AML-193 (cell line): ENCODE measurements around the gene METRNL.
"Not testable (repeated sequence)": the region's sequence is repeated elsewhere in the genome, so short reads cannot be mapped to it uniquely, and the experiment has no call there.

Experiments used
- DNase-seq, 2 experiments: peaks; one replicate each; lab custom pipeline; 2025; lab: John Stamatoyannopoulos, UW

METRNL gene

GRCh38 chr17:83123896-83124801 is 44.7 kb downstream of the METRNL start:
- no peak for DNase-seq

GRCh38 chr17:83124871-83125514 is 45.6 kb downstream of the METRNL start:
- no peak for DNase-seq

DNA sequence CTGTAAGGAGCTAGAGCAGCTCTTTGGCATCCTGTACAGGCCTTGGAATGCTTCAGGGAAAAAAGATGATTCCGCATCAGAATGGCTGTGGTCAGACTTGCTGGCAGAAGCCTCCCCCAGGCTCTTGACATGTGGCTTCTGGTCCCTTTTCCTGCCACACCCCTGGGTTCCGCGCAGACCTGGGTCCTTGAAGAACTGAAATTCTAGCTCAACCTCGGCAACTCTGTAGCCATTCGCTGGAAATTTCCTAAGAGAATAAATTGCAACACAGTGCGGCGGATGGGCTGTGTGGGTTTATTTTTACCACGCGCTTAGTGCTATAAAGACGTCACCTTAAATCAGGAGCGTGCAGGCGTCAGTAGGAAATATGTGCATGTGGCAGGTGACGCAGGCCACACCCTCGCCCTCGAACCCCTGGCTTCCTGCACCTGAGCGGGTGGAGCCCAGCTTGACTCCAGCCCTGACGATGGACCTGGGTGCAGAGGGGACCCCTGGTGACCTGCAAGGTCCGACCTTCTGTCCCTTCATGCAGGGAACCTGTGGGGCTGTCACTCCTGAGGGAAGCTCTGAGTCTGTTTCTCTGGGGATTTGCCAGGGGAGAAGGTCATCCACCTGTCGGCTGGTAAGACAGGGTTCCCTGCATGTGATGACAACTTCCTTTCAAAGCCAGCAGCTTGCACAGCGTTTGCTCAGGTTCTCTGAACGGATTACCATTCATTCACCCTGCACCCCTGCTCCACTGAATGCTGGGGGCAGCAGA is 46.3 kb downstream of the METRNL start:
- no peak for DNase-seq

GRCh38 chr17:83126275-83126811 is 46.9 kb downstream of the METRNL start:
- no peak for DNase-seq

- DNase-seq: no peak
Measured at GRCh38 chr17:83127431-83128160, 48.2 kb downstream of the METRNL start.

DNA sequence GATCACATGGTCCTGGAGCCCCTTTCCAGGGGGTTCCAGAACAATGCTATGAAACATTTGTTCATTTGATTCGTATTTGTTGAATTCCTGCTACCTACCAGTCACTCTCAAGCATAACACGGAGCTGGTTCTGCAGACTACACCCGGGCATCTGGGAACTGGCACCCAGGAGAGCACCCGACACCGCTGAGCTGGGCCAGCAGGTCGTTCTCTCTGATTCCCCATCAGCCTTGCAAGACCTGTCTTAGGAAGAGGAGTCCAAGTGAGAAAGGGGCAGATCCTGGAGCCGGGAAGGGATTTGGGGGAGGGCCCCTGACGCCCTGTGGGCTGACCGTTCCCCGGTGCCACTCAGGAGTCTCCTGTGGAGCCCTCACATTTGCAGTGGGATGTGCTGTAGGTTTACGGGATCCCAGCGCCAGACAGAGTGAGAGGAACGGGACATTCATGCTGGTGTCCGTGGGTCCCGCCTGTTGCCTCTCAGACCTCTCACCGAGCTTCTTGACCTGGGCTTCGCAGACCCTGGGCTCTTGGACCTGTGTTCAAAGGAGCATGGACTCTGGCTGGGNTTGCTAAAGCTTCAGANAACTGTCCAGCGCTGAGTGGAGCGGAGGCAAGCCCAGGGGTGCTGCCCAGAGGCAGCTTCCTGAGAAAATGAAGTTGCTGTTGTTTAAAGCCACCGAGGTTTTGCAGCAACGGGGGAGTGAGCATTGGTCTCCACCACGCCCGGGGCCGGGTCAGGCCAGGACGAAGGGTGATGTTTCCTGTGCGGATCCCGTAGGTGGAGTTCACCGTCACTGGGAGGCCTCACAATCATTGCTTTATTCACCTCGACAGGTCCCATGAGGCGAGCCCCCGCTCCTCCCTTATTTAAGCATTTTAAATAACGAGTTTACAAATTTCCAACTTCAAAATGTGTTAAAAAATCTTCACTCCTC is 49.2 kb downstream of the METRNL start:
- DNase-seq: no peak

DNA sequence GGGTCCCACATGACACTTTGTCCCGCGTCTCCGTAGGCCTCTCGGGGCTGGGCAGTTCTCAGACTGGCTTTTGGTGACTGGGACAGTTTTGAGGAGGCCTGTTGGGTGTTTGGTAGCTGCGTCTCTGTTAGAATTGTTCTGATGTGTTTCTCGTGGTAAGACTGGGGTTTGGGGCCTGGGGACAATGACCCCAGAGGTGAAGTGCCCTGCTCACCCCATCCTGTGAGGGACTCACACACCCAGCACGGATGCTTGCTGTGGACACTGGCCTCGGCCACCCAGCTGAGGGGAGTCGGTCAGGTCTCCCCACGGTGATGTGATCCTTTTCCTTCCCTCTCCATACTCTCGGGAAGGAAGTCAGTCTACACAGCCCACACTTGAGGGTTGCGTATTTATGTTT is 50.3 kb downstream of the METRNL start:
- no peak for DNase-seq

DNA sequence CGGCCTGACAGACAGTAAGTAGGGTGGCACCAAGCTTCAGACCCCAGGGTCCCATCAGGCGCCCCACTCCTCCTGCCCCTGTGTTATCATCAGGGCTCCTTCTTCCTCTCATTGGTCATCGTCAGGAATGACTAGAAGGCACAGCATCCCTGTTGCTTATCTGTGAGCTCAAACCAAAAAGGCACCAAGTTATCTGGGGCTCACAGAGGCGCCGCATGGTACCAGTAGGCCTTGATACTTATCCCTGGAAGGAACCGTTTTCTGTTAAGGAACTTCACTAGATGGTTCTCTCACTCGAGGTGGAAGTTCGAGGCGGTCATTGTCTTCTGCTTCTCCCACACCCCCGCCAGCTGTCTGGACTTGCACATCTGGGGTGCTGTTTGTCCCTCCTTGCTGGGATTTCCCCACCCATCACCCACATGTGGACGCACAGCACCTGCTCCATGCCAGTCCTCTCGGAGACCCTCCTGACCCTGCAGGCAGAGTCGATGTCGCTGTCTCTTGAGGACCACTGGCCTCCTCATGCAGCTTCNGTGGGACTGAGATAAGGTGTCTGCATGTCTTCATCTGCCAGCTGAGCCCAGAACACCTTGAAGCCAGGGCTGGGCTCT is 52.1 kb downstream of the METRNL start:
- DNase-seq: no peak

- no peak for DNase-seq
Measured at GRCh38 chr17:83132251-83133081, 53.1 kb downstream of the METRNL start.

DNA sequence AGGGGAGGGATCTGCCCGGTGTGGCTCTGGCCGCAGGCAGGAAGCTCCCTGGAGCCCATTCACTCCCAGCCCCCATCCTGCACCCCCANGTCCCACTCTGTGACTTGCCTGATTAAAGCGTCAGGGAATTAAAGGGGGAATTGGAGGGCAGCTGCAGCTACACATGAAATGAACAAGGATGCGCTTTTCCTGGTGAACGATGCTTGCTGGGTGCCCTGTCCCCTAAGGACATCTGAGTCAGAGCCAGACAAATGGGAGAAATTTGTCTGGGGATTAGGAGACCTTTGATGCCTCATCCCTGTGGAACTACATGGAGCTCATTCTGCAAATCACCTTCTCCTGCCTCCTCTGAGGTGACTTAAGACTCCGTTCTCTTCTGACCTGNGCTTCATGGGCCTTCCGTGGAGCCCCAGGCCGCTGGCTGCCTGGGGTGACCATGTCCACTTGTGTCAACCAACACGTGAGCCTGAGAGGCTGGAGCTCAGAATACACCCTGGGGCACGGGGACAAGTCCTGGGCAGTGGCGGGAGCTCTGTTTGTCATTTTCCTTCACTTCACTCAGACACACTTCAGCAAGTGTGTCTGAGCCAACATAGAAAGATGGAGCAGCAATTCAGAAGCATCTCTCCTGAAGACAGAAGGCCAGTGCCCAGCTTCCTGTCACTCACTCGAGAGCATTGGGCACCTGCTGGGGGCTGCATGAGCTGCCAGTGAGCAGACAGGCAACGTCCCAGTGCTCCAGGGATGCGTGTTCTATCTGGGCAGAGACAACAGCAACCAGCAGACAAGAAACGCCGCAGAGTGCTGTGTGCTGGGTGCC is 54.1 kb downstream of the METRNL start:
- no peak for DNase-seq

DNA sequence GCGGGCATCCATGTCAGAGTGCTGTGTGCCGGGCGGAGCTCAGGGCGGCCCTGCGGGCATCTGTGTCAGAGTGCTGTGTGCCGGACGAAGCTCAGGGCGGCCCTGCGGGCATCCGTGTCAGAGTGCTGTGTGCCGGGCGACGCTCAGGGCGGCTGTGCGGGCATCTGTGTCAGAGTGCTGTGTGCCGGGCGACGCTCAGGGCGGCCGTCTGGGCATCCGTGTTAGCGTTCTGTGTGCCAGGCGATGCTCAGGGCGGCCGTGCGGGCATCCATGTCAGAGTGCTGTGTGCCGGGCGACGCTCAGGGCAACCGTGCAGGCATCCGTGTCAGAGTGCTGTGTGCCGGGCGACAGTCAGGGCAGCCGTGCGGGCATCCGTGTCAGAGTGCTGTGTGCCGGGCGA is 55.0 kb downstream of the METRNL start:
- DNase-seq: not testable (repeated sequence)

DNA sequence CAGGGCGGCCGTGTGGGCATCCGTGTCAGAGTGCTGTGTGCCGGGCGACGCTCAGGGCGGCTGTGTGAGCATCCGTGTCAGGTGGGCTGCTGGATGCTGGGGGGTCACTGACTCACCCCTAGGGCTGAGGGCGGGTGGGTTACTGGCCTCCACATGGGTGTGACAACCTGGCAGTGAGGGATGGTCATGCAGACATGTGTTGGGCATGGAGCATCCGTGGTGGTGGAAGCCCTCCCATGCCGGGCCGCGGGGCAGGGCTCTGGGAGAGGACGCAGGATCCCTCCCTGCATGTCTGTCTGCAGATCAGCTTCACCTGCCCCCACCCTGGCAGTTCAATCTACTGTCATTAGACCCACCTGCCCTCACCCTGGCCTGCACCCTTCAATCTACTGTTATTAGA is 56.3 kb downstream of the METRNL start:
- DNase-seq: no peak

- no peak for DNase-seq
Measured at GRCh38 chr17:83136156-83136555, 56.7 kb downstream of the METRNL start.

GRCh38 chr17:83136931-83137330 is 57.5 kb downstream of the METRNL start:
- DNase-seq: no peak

GRCh38 chr17:83137523-83137922 is 58.1 kb downstream of the METRNL start:
- DNase-seq: no peak

DNA sequence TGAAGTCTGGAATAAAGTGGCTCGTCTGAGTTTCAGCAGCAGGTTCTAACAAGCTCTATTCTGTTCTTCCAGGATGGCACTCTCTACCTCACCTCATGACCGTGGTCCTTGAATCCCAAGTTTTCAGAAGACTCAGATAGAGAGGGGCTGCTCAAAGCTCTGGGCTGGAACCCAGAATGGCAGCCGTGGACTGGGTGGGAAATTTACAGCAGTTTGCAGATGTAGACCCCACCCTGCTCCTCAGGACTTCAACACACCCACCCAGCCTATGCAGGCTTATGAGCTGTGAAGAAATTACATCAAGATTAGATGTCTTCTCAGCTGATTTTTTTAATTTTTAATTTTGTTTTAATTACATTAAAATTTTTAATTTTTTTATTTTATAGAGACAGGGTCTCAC is 59.4 kb downstream of the METRNL start:
- no peak for DNase-seq

GRCh38 chr17:83139541-83140248 is 60.3 kb downstream of the METRNL start:
- not testable (repeated sequence) for DNase-seq

DNA sequence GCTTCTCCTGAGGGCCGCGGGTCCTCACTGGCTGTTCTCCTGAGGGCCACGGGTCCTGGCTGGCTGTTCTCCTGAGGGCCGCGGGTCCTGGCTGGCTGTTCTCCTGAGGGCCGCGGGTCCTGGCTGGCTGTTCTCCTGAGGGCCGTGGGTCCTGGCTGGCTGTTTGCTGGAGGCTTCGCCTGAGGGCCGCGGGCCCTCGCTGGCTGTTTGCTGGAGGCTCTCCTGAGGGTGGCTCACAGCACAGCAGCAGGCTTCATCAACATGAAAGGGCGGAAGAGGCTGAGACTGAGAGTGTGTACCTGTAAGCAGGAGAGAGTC is 60.8 kb downstream of the METRNL start:
- DNase-seq: not testable (repeated sequence)
